ENCODE results near the gene FIP1L1. TPM values are rescaled to one million over a fixed set of nuclear protein-coding genes. Genes with fewer than 3 reads are reported as not detected.
A peak's percentile ranks its signal among the peaks of the same experiment; 100 is the strongest.
"Not testable (repeated sequence)": the region's sequence is repeated elsewhere in the genome, so short reads cannot be mapped to it uniquely, and the experiment has no call there.

Gene FIP1L1, protein sequence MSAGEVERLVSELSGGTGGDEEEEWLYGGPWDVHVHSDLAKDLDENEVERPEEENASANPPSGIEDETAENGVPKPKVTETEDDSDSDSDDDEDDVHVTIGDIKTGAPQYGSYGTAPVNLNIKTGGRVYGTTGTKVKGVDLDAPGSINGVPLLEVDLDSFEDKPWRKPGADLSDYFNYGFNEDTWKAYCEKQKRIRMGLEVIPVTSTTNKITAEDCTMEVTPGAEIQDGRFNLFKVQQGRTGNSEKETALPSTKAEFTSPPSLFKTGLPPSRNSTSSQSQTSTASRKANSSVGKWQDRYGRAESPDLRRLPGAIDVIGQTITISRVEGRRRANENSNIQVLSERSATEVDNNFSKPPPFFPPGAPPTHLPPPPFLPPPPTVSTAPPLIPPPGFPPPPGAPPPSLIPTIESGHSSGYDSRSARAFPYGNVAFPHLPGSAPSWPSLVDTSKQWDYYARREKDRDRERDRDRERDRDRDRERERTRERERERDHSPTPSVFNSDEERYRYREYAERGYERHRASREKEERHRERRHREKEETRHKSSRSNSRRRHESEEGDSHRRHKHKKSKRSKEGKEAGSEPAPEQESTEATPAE
- 29.7 TPM for total RNA-seq
- long read RNA-seq, transcript FIP1L1-202 (18 exons, 2,198 nt) = major isoform, 5 of 49 reads
- long read RNA-seq, partial matches to known transcripts = 0 of 49 reads
- long read RNA-seq, other reads (novel, unspliced or antisense) = 39 of 49 reads

DNA sequence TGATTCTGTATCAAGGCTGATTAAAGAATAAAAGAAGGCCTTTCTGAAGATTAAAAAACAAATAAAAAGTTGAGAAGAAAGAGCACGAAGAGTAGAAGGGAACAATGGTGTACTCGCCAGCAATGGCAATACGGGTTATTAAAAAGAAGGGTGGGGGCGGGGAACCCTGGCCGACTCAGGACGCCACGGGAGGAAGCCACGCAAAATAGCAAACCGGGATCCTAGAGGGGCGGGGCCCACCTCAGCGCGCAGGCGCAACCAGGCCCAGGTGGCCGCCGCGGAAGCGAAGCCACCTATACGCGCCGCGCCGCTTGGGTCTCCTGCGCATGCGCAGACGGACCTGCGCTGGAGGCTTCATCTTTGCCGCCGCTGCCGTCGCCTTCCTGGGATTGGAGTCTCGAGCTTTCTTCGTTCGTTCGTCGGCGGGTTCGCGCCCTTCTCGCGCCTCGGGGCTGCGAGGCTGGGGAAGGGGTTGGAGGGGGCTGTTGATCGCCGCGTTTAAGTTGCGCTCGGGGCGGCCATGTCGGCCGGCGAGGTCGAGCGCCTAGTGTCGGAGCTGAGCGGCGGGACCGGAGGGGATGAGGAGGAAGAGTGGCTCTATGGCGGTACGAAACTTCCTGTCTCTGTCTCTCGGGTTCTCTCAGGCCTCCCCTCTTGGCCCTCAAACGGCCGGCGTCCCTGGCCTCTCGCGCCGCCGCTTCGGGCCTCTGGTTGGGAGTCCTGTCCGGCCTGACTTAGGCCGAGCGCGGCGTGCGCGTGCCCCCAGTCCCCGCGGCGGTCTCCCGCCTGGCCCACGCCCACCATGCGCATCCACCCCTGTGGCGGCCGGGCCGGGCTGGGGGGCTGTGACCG is at the start of gene FIP1L1:
TSS of gene FIP1L1 (plus strand) at position 323 of the 852 bp plus-strand sequence. CDS start at position 521, 198 bp downstream.
- DNase-seq = peak; percentile 95
- intact Hi-C loops (cut with micrococcal nuclease) = no loop called here
- H3K27ac ChIP-seq (replicated peaks) = peak within 1 kb of the TSS; percentile 89
- no peaks in the 10 kb centered on the region for H3K9me3 ChIP-seq (replicated peaks)
- peak within 1 kb of the TSS; percentile 85 for H3K4me3 ChIP-seq
- peaks cover 6% of the 10 kb centered on the region for H3K36me3 ChIP-seq
- TF ChIP-seq, protein P1, sequence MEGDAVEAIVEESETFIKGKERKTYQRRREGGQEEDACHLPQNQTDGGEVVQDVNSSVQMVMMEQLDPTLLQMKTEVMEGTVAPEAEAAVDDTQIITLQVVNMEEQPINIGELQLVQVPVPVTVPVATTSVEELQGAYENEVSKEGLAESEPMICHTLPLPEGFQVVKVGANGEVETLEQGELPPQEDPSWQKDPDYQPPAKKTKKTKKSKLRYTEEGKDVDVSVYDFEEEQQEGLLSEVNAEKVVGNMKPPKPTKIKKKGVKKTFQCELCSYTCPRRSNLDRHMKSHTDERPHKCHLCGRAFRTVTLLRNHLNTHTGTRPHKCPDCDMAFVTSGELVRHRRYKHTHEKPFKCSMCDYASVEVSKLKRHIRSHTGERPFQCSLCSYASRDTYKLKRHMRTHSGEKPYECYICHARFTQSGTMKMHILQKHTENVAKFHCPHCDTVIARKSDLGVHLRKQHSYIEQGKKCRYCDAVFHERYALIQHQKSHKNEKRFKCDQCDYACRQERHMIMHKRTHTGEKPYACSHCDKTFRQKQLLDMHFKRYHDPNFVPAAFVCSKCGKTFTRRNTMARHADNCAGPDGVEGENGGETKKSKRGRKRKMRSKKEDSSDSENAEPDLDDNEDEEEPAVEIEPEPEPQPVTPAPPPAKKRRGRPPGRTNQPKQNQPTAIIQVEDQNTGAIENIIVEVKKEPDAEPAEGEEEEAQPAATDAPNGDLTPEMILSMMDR (IDR thresholded peaks at IDR 0.05; ENCODE audit: borderline replicate concordance) = no peak
- H3K4me1 ChIP-seq = peaks cover 36% of the 10 kb centered on the region
- H3K27me3 ChIP-seq (ENCODE audit: low read depth) = no peaks in the 10 kb centered on the region

DNA sequence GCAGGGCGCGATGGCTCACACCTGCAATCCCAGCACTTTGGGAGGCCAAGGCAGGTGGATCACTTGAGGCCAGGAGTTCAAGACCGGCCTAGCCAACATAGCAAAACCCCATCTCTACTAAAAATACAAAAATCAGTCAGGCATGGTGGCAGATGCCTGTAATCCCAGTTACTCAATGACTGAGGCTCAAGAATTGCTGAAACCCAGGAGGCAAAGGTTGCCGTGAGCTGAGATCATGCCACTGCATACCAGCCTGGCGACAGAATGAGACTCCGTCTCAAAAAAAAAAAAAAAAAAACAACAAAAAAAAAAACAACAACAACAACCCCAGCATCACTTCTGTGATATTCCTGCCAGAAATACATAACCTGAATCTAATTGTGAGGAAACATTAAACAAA is 42.5 kb upstream of the FIP1L1 start:
- intact Hi-C loops (cut with micrococcal nuclease); H3K27ac ChIP-seq (replicated peaks); H3K4me1 ChIP-seq; H3K9me3 ChIP-seq (replicated peaks); H3K4me3 ChIP-seq; DNase-seq; H3K36me3 ChIP-seq; H3K27me3 ChIP-seq (ENCODE audit: low read depth): not testable (repeated sequence)

DNA sequence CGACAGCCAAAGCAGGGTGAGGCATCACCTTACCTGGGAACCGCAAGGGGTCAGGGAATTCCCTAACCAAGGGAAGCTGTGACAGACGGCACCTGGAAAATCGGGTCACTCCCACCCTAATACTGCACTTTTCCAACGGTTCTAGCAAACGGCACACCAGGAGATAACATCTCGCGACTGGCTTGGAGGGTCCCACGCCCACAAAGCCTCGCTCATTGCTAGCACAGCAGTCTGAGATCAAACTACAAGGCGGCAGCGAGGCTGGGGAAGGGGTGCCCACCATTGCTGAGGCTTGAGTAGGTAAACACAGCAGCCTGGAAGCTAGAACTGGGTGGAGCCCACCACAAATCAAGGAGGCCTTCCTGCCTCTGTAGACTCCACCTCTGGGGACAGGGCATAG is 37.3 kb upstream of the FIP1L1 start:
- H3K36me3 ChIP-seq; H3K4me1 ChIP-seq; DNase-seq; H3K4me3 ChIP-seq; intact Hi-C loops (cut with micrococcal nuclease); H3K27ac ChIP-seq (replicated peaks); H3K27me3 ChIP-seq (ENCODE audit: low read depth): not testable (repeated sequence)
- H3K9me3 ChIP-seq (replicated peaks) = peaks cover 13% of the 10 kb centered on the region

DNA sequence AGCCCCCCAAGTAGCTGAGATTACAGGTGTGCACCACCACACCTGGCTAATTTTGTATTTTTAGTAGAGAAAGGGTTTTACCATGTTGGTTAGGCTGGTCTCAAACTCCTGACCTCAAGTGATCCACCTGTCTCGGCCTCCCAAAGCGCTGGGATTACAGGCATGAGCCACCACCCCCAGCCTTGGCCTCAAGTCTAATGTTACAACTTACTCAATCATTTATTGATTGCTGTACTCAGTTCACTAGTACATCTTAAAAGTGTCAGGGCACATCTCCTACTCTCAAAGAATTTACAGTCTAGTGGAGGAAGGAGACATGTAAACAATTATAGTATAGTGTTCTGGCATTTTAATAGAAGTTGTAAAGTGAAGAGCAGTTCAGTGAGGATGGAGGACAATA is 31.0 kb upstream of the FIP1L1 start:
- H3K4me3 ChIP-seq; DNase-seq; H3K9me3 ChIP-seq (replicated peaks); H3K36me3 ChIP-seq; H3K27ac ChIP-seq (replicated peaks); H3K27me3 ChIP-seq (ENCODE audit: low read depth); intact Hi-C loops (cut with micrococcal nuclease): not testable (repeated sequence)
- H3K4me1 ChIP-seq = peaks cover 13% of the 10 kb centered on the region

DNA sequence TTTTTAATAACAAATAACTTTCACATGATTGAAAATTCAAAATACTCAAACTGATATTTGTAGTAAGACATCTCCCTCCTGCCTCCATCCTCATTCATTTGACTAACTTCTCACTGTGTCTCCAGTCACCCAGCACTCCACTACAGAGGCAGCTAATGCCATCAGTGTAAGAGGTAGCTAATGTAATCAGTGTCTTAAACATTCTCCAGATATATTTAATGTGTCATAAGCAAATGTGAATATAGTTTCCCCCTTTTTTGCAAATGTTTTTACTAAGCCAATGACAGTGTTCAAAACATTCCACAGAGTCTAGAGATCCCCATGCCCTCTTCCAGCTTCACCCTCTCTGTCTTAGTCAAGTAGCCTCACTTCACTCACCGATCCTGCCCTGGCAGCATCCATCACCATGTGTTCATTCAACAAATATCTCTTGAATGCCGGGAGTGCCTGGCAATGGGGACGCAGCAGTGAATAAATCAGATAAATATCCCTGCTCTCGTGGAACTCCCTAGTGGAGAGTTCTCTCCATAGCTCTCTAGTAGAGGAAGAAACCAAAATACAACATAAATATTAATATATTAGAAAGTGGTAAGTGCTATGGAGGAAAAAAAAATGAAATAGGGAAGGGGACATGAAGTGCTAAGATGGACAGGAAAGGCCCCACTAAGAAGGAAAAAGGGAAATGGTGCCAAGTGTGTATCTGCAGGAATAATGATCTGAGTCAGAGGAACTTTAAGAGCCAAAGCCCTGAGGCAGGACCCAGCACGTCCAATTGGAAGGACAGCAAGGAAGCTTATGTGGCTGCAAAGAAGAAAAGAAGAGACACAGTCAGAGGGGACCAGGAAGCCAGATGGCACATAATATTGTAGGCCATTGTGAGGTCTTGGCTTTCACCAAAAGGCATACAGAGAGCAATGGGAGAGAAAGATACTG is 30.3 kb upstream of the FIP1L1 start:
- Histone ChIP-seq H3K9me3 (replicated peaks) (peaks cover 4% of the 10 kb centered on the region), H3K4me3 (no peak overlapping the region), H3K4me1 (peaks cover 13% of the 10 kb centered on the region), H3K27ac (replicated peaks) (no peak overlapping the region), H3K27me3 (ENCODE audit: low read depth) (no peaks in the 10 kb centered on the region), H3K36me3 (peaks cover 8% of the 10 kb centered on the region)
- TF ChIP-seq, protein P1 (IDR thresholded peaks at IDR 0.05; ENCODE audit: borderline replicate concordance) = no peak
- intact Hi-C loops (cut with micrococcal nuclease) = no loop called here
- no peak for DNase-seq

DNA sequence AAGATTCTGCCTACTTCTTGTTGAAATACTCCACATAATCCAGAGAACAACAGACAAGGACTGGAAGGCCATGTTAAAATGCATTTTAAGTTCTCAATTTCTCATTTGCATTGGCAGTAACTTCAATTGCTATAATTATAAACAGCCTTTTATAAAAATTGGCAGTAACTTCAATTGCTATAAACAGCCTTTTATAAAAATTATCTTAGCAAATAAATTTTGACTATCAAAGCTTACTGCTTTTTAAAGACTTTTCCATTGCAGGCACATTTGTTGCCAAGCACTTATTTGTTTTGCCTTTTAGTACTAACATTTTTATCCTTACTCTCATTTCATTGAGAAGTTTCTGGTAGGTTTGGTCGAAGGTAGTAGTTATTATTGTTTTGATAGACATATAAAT is 29.4 kb upstream of the FIP1L1 start:
- no peak overlapping the region for H3K4me3 ChIP-seq
- no peaks in the 10 kb centered on the region for H3K27me3 ChIP-seq (ENCODE audit: low read depth)
- TF ChIP-seq, protein P1 (IDR thresholded peaks at IDR 0.05; ENCODE audit: borderline replicate concordance) = no peak
- no peak overlapping the region for H3K27ac ChIP-seq (replicated peaks)
- peaks cover 16% of the 10 kb centered on the region for H3K36me3 ChIP-seq
- peaks cover 4% of the 10 kb centered on the region for H3K9me3 ChIP-seq (replicated peaks)
- intact Hi-C loops (cut with micrococcal nuclease) = no loop called here
- DNase-seq = no peak
- peaks cover 13% of the 10 kb centered on the region for H3K4me1 ChIP-seq

Data from left ventricle myocardium inferior (tissue), 1 donor.